Loucy (cell line): ENCODE measurements around the gene ZIC2.

Experiments
- H2AFZ ChIP-seq: fragments of 200-600 bp; sonication (generic); 2 replicates; pipeline ENCODE4 v1.6.0; 2016; ENCODE audit warnings: antibody characterized with exemption, mild to moderate bottlenecking, low read length, moderate library complexity
- H3F3A ChIP-seq: fragments of 200-600 bp; 2 replicates; pipeline ENCODE4 v1.6.0; 2016; ENCODE audit warnings: antibody characterized with exemption, low read depth, mild to moderate bottlenecking
- H3K27me3 ChIP-seq: fragments of 200-600 bp; sonication (generic); 2 replicates; pipeline ENCODE4 v1.6.1; 2014; ENCODE audit warnings: low read length, mild to moderate bottlenecking; ENCODE audit not compliant: insufficient read depth, poor library complexity, severe bottlenecking
- H3K36me3 ChIP-seq: fragments of 200-600 bp; sonication (generic); 2 replicates; pipeline ENCODE4 v1.6.1; 2016; ENCODE audit warnings: low read length; ENCODE audit not compliant: insufficient read depth
- H3K4me1 ChIP-seq: fragments of 200-600 bp; sonication (generic); 2 replicates; pipeline ENCODE4 v1.5.1; 2014; ENCODE audit warnings: low read length, mild to moderate bottlenecking; ENCODE audit not compliant: insufficient read depth, poor library complexity, severe bottlenecking
- H3K4me2 ChIP-seq: fragments of 200-600 bp; sonication (generic); 2 replicates; pipeline ENCODE4 v1.6.0; 2014; ENCODE audit warnings: antibody characterized with exemption, low read length, low read depth, mild to moderate bottlenecking; ENCODE audit not compliant: poor library complexity, severe bottlenecking
- H3K4me3 ChIP-seq: fragments of 200-600 bp; sonication (generic); 2 replicates; pipeline ENCODE4 v1.5.1; 2014; ENCODE audit warnings: low read length, mild to moderate bottlenecking, mixed read lengths; ENCODE audit not compliant: poor library complexity, severe bottlenecking
- H3K79me2 ChIP-seq: fragments of 200-600 bp; sonication (generic); 2 replicates; pipeline ENCODE4 v1.6.1; 2014; ENCODE audit warnings: low read length; ENCODE audit not compliant: insufficient read depth
- H3K9ac ChIP-seq: fragments of 200-600 bp; sonication (generic); 2 replicates; pipeline ENCODE4 v1.6.0; 2014; ENCODE audit warnings: mild to moderate bottlenecking, low read depth, low read length, moderate library complexity; ENCODE audit not compliant: poor library complexity, severe bottlenecking
- H3K9me2 ChIP-seq: fragments of 200-600 bp; sonication (generic); replicated peaks from 2 replicates; pipeline ENCODE4 v1.6.1; 2016; ENCODE audit warnings: low read depth, low read length, mixed read lengths
- H3K9me3 ChIP-seq: fragments of 200-600 bp; sonication (generic); 2 replicates; pipeline ENCODE4 v1.6.1; 2014; ENCODE audit warnings: mild to moderate bottlenecking, antibody characterized with exemption, low read length, low read depth; ENCODE audit not compliant: insufficient read depth
- H4K20me1 ChIP-seq: fragments of 200-600 bp; sonication (generic); 2 replicates; pipeline ENCODE4 v1.6.0; 2014; ENCODE audit warnings: antibody characterized with exemption, low read length, mild to moderate bottlenecking; ENCODE audit not compliant: insufficient read depth, poor library complexity, severe bottlenecking
- EZH2phosphoT487 ChIP-seq: fragments of 200-600 bp; IDR thresholded peaks from 2 replicates; pipeline ENCODE4 v1.6.1; 2018; ENCODE audit warnings: antibody characterized with exemption, mild to moderate bottlenecking, moderate library complexity, borderline replicate concordance
- TF ChIP-seq, protein P1 (sequence below): fragments of 200-600 bp; sonication (generic); conservative IDR thresholded peaks from 2 replicates; pipeline ENCODE4 v1.5.1; 2014; ENCODE audit warnings: mild to moderate bottlenecking, antibody characterized with exemption, low read length

ZIC2 gene

DNA sequence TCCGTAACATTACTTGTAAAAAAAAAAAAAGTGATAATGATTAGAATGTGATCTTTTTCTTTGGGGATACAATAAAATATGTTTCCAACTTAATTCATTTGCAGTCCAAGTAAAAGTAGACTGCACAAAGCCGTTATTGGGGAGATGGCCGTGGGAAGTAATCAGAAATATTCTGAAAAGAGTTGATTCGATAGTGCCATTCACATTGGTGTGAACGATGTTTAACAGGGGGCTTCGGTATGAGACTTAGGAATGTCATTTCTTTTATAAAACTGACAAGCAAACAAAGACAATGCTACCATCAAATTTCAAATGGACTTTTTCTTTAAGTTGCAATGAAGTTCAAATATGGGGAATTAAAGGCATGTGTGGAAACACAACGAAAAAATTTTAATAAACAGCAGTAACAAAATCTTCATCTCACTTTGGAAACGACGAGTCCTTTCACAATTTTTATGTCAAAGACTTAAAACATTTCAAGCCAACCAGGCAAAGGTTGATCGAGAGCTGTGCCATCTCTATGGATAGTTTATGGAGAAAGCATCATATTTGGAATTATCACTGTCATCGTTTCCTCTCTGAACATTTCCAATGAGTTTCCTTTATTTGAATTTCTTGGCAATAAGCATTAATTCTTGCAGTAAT, 8.3 kb upstream of the ZIC2 start:
- TF ChIP-seq, protein P1, sequence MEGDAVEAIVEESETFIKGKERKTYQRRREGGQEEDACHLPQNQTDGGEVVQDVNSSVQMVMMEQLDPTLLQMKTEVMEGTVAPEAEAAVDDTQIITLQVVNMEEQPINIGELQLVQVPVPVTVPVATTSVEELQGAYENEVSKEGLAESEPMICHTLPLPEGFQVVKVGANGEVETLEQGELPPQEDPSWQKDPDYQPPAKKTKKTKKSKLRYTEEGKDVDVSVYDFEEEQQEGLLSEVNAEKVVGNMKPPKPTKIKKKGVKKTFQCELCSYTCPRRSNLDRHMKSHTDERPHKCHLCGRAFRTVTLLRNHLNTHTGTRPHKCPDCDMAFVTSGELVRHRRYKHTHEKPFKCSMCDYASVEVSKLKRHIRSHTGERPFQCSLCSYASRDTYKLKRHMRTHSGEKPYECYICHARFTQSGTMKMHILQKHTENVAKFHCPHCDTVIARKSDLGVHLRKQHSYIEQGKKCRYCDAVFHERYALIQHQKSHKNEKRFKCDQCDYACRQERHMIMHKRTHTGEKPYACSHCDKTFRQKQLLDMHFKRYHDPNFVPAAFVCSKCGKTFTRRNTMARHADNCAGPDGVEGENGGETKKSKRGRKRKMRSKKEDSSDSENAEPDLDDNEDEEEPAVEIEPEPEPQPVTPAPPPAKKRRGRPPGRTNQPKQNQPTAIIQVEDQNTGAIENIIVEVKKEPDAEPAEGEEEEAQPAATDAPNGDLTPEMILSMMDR: no peak
- TF ChIP-seq EZH2phosphoT487: no peak
- H3K4me2 ChIP-seq: no peak overlapping the region

DNA sequence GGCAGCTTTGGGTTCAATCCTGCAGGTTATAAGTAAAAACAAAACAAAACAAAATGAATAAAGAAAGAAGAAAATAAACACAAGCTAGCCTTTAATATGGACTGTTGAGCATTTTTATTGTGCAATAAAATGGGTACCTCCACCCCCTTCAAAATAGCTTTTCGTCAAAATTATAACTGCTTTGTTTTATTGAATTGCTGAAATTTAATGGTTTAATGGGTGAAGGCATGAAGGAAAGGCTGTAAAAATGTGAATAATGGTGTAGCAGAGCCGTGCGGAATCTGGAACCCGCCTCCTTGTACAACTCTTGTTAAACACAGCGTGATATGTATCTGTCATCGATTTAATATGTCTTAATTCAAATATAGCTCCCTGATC, 7.8 kb upstream of the ZIC2 start:
- TF ChIP-seq, protein P1: no peak
- no peak for TF ChIP-seq EZH2phosphoT487
- no peak overlapping the region for H3K9ac ChIP-seq
- H3K4me1 ChIP-seq: peaks cover 11% of the 10 kb centered on the region
- H3F3A ChIP-seq: no peaks in the 10 kb centered on the region
- H3K4me2 ChIP-seq: no peak overlapping the region
- no peak overlapping the region for H3K4me3 ChIP-seq
- H3K9me3 ChIP-seq: no peaks in the 10 kb centered on the region
- H4K20me1 ChIP-seq: no peaks in the 10 kb centered on the region
- H3K27me3 ChIP-seq: no peaks in the 10 kb centered on the region
- no peaks in the 10 kb centered on the region for H3K36me3 ChIP-seq
- H3K9me2 ChIP-seq: no peaks in the 10 kb centered on the region
- no peaks in the 10 kb centered on the region for H3K79me2 ChIP-seq
- no peak overlapping the region for H2AFZ ChIP-seq

More for the DNA sequence above, 8.3 kb upstream of the ZIC2 start:
- Histone ChIP-seq H3K27me3 (no peaks in the 10 kb centered on the region), H3F3A (no peaks in the 10 kb centered on the region), H3K9me3 (no peaks in the 10 kb centered on the region), H3K79me2 (no peaks in the 10 kb centered on the region), H3K4me1 (peaks cover 6% of the 10 kb centered on the region), H3K4me3 (no peak overlapping the region), H3K9ac (no peak overlapping the region), H4K20me1 (no peaks in the 10 kb centered on the region), H3K36me3 (no peaks in the 10 kb centered on the region), H2AFZ (no peak overlapping the region), H3K9me2 (no peaks in the 10 kb centered on the region)

DNA sequence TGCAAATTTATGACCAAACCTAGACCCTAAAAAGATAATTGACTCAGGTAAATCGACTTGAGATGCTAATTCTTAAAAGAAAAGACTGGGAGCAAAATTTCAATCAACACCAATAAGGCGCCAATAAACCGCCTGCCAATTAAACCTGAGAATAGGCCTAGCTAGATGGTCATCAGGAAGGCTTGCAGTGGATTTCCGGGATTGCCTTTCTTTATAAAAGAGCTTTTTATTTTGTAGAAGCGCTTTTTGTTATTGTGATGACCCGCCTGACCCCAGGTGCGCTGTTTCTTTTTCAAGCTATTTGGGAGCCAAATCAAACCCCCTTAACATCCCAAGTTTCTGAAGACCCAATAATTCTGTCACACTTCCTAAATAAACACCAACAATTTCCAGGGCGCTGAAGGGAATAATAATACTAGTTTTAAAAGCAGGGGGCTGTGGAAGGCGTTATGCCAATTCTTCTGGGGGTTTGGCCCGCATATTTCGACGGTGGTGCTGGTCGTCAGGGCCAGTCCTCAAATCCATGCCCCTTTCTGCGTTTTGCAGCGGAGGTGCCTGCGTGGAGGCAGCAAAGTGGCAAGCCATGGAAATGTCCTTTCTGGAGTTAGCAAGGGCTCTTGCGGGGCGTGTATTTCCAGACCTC, 7.2 kb upstream of the ZIC2 start:
- Histone ChIP-seq H3K79me2 (no peaks in the 10 kb centered on the region), H4K20me1 (no peaks in the 10 kb centered on the region), H3K9ac (no peak overlapping the region), H2AFZ (no peak overlapping the region), H3K4me3 (no peak overlapping the region), H3F3A (no peaks in the 10 kb centered on the region), H3K4me2 (no peak overlapping the region), H3K4me1 (peaks cover 12% of the 10 kb centered on the region), H3K36me3 (no peaks in the 10 kb centered on the region), H3K27me3 (no peaks in the 10 kb centered on the region), H3K9me2 (no peaks in the 10 kb centered on the region), H3K9me3 (no peaks in the 10 kb centered on the region)
- no peak for TF ChIP-seq EZH2phosphoT487
- TF ChIP-seq, protein P1: no peak
